Heart right ventricle (tissue), 16 donors: ENCODE measurements around the gene ARHGEF7. TPM values are rescaled to one million over a fixed set of nuclear protein-coding genes. Genes with fewer than 3 reads are reported as not detected.

Experiments
- ATAC-seq, 8 donors: fragments of 200-7000 bp; cut with Tn5 transposase; one replicate each; pipeline ENCODE4 v1.9.1; 2020; ENCODE audit warnings: mild to moderate bottlenecking in 8 of 8, moderate library complexity in 8 of 8, moderate number of reproducible peaks in 1 of 8
- DNase-seq, 2 donors: peaks; one replicate each; pipeline ENCODE4 v3.0.0-alpha.2; 2020
- H3K27ac ChIP-seq, 10 donors: fragments of 200-600 bp; sonication (generic) in 2 of 10; one replicate each; pipeline versions ENCODE4 v1.5.0 to v1.8.0; 2020 to 2022; ENCODE audit warnings: mild to moderate bottlenecking in 3 of 10
- H3K27me3 ChIP-seq, 7 donors: fragments of 200-600 bp; one replicate each; pipeline ENCODE4 v1.8.0; 2021 to 2022; ENCODE audit warnings: mild to moderate bottlenecking in 2 of 7
- H3K36me3 ChIP-seq, 9 donors: fragments of 200-600 bp; sonication (generic) in 1 of 9; one replicate each; pipeline versions ENCODE4 v1.5.0 to v1.8.0; 2020 to 2022; ENCODE audit warnings: mild to moderate bottlenecking in 2 of 9
- H3K4me1 ChIP-seq, 9 donors: fragments of 200-600 bp; sonication (generic) in 1 of 9; one replicate each; pipeline versions ENCODE4 v1.5.0 to v1.8.0; 2020 to 2022; ENCODE audit warnings: mild to moderate bottlenecking in 4 of 9
- H3K4me3 ChIP-seq, 10 donors: fragments of 200-600 bp; sonication (generic) in 2 of 10; one replicate each; pipeline versions ENCODE4 v1.5.0 to v1.8.0; 2020 to 2022; ENCODE audit warnings: mild to moderate bottlenecking in 7 of 10, moderate library complexity in 2 of 10
- H3K9me3 ChIP-seq, 11 donors: fragments of 200-600 bp in 10 of 11; sonication (generic) in 2 of 11; one replicate each; pipeline versions ENCODE4 v1.5.0 to v1.8.0; 2013 to 2022; ENCODE audit warnings: mild to moderate bottlenecking in 2 of 11, control low read depth in 1 of 11, moderate library complexity in 1 of 11
- CTCF ChIP-seq, 9 donors: fragments of 200-600 bp; sonication (generic) in 2 of 9; IDR thresholded peaks; one replicate each; pipeline versions ENCODE4 v1.5.0 to v1.8.0; 2021 to 2022; ENCODE audit warnings: antibody characterized with exemption in 9 of 9, mild to moderate bottlenecking in 5 of 9, moderate library complexity in 1 of 9
- WGBS, 2 donors: extraction: QIAGEN DNeasy Blood & Tissue Kit; methylation state at CpG; one replicate each; pipeline ENCODE4 v1.1.7; 2013; ENCODE audit warnings: inconsistent platforms in 1 of 2; 5-methylcytosine and 5-hydroxymethylcytosine counted together
- intact Hi-C, 10 donors: fragments of 100-400 bp; cut with DNase I; formaldehyde crosslinking; loops; one replicate each; pipeline versions ENCODE4 v1.11.1 to v1.14.2; 2022
- polyA plus RNA-seq, 2 donors: library from polyadenylated mRNA; stranded (reverse); fragments of 200-250 nt; gene quantifications; one replicate each; pipeline ENCODE4 v1.2.3, GENCODE V29; 2013
- total RNA-seq, 10 donors: library from RNA; stranded (reverse); fragmentation: NEBNext Ultra II Directional in 3 of 10; extraction: Animal tissue kit (Norgen Biotek cat#: 25700) in 3 of 10; gene quantifications; one replicate each; pipeline versions ENCODE4 v1.2.1 to v1.2.4, GENCODE V29; 2021 to 2023
- donor health status: Arrhythmogenic right ventricular cardiomyopathy.
- donor health status: ischemic (EF 13 %, LVEDD 7.1; RV severe dilation, severe dysfunction).
- donor health status: healthy with polysubstance abuse.
- donor health status: DM: no; HTN: yes; CAD: no.
- donor health status: DM: no; HTN: no; CAD: no.
- donor health status: ischemic (EF 25% LVEDD 6.9; RV normal size, moderate dysfunction).
- donor health status: ischemic (EF 25% LVEDD 5.7; RV mildly dilated, moderate dysfunction).
- donor health status: healthy.
- donor health status: DM: yes; HTN: yes; CAD: no.
- donor health status: Ischemic cardiomyopathy.
- donor health status: ischemic (EF 35%, LVEDD 5.7; RV mildly dilated, moderate dysfunction).
- donor health status: nonischemic (EF 11% LVEDD 7.7; RV severe dilation, severe dysfunction).
- donor health status: DM: yes; HTN: yes; CAD: no.
- donor health status: PGD.
- donor health status: ischemic (EF 29% LVEDD 5.4; RV normal size, mild dysfunction).
- donor health status: nonischemic (EF 23%, LVEDD 6.1; RV moderate dilation, normal function).

ARHGEF7 gene
- total and polyA plus RNA-seq, 12 donors = 18.4 to 56.6 (median 43.1) TPM

GRCh38 chr13:111183087-111183645 lies 68.1 kb downstream of the ARHGEF7 start:
- Histone ChIP-seq H3K4me3 (no peak overlapping the region), H3K9me3 (no peaks in the 10 kb centered on the region), H3K27me3 (no peaks in the 10 kb centered on the region), H3K4me1 (peaks cover 13 to 69% (median 59%) of the 10 kb centered on the region in 9 donors), H3K36me3 (peaks cover 0 to 4% (median 0%) of the 10 kb centered on the region in 9 donors), H3K27ac (peak overlapping the region in 1 of 10 donors; percentile 85)
- ATAC-seq (no peak), DNase-seq (no peak)
- WGBS, 2 donors = 97% methylated on average over 6 of the region's 6 CpGs
- no peak for TF ChIP-seq CTCF (IDR thresholded peaks at IDR 0.05)
- intact Hi-C loops = no loop called here

GRCh38 chr13:111183959-111184358 lies 68.8 kb downstream of the ARHGEF7 start:
- Histone ChIP-seq H3K4me3 (no peak overlapping the region), H3K9me3 (no peaks in the 10 kb centered on the region), H3K4me1 (peaks cover 15 to 71% (median 59%) of the 10 kb centered on the region in 9 donors), H3K36me3 (peaks cover 0 to 4% (median 0%) of the 10 kb centered on the region in 9 donors), H3K27ac (peak overlapping the region; percentile 17 to 85 (median 76)), H3K27me3 (no peaks in the 10 kb centered on the region)
- DNase-seq (no peak), ATAC-seq (no peak)
- 88 to 92% methylated on average over 10 of the region's 10 CpGs for WGBS, 2 donors
- TF ChIP-seq CTCF (IDR thresholded peaks at IDR 0.05) = no peak
- intact Hi-C loops = no loop called here

- intact Hi-C loops = no loop called here
- Histone ChIP-seq H3K27ac (peak overlapping the region; percentile 17 to 85 (median 76)), H3K27me3 (no peaks in the 10 kb centered on the region), H3K9me3 (no peaks in the 10 kb centered on the region), H3K36me3 (peaks cover 0 to 4% (median 0%) of the 10 kb centered on the region in 9 donors), H3K4me3 (peak overlapping the region in 2 of 10 donors; percentile 8 to 13), H3K4me1 (peaks cover 15 to 74% (median 59%) of the 10 kb centered on the region in 9 donors)
- no peak for TF ChIP-seq CTCF (IDR thresholded peaks at IDR 0.05)
- ATAC-seq (peak; percentile 63 to 89 (median 83)), DNase-seq (peak in 1 of 2 donors; percentile 78)
- WGBS, 2 donors = 37 to 53% methylated on average over 18 of the region's 18 CpGs
Observed at GRCh38 chr13:111184458-111185401, 69.6 kb downstream of the ARHGEF7 start.

- no peaks in the 10 kb centered on the region for H3K9me3 ChIP-seq
- WGBS, 2 donors = 67% methylated on average over 10 of the region's 10 CpGs
- ATAC-seq (peak in 3 of 8 donors; percentile 5 to 52 (median 29)), DNase-seq (no peak)
- TF ChIP-seq CTCF (IDR thresholded peaks at IDR 0.05) = no peak
- H3K4me3 ChIP-seq = peak overlapping the region in 5 of 10 donors; percentile 1 to 27 (median 12)
- intact Hi-C loops = no loop called here
- peaks cover 15 to 71% (median 55%) of the 10 kb centered on the region in 9 donors for H3K4me1 ChIP-seq
- H3K36me3 ChIP-seq = peaks cover 0 to 4% (median 0%) of the 10 kb centered on the region in 9 donors
- peak overlapping the region in 8 of 10 donors; percentile 12 to 75 (median 40) for H3K27ac ChIP-seq
- H3K27me3 ChIP-seq = no peaks in the 10 kb centered on the region
Observed at GRCh38 chr13:111186305-111186935, 71.3 kb downstream of the ARHGEF7 start.
